HFFc6 (cell line): ENCODE results near the gene FBXO9. TPM values are rescaled to one million over a fixed set of nuclear protein-coding genes. Genes with fewer than 3 reads are reported as not detected.

Experiments
- DNase-seq: peaks from one replicate; pipeline ENCODE4 v3.0.0-alpha.2; 2018
- H3K27ac Mint-ChIP-seq: 2 replicates; pipeline ENCODE4 v1.8.0; 2020; ENCODE audit warnings: mild to moderate bottlenecking, mixed read lengths
- H3K27me3 Mint-ChIP-seq: 2 replicates; pipeline ENCODE4 v1.8.0; 2021; ENCODE audit warnings: mild to moderate bottlenecking, moderate library complexity, mixed read lengths; ENCODE audit not compliant: insufficient read depth
- H3K36me3 Mint-ChIP-seq: 2 replicates; pipeline ENCODE4 v1.8.0; 2021; ENCODE audit warnings: low read depth, mixed read lengths
- H3K4me1 Mint-ChIP-seq: 2 replicates; pipeline ENCODE4 v1.8.0; 2020; ENCODE audit warnings: low read depth, mixed read lengths
- H3K4me3 Mint-ChIP-seq: 2 replicates; pipeline ENCODE4 v1.8.0; 2020; ENCODE audit warnings: mild to moderate bottlenecking, moderate library complexity, mixed read lengths
- H3K9me3 Mint-ChIP-seq: 2 replicates; pipeline ENCODE4 v1.8.0; 2020; ENCODE audit warnings: mild to moderate bottlenecking, mixed read lengths
- CTCF ChIP-seq: fragments of 200-600 bp; sonication (generic); IDR thresholded peaks from 2 replicates; pipeline ENCODE4 v1.5.0; 2021; ENCODE audit warnings: antibody characterized with exemption, mild to moderate bottlenecking
- total RNA-seq, 6 experiments: library from RNA; stranded (reverse); fragmentation: NEBNext Ultra II Directional; extraction: Animal tissue kit (Norgen Biotek cat#: 25700); gene quantifications; 2 replicates in 1 of 6; 3 replicates in 5 of 6; pipeline ENCODE4 v1.2.3, GENCODE V29; 2021

The FBXO9 gene
- total RNA-seq, 6 experiments from 2014 or later: 105 to 135 (median 122) TPM

GRCh38 chr6:53032849-53033248 lies 32.4 kb upstream of the FBXO9 start:
- TF ChIP-seq CTCF: no peak
- DNase-seq: no peak
- Mint-ChIP-seq H3K36me3 (peaks cover 55% of the 10 kb centered on the region), H3K4me1 (peaks cover 48% of the 10 kb centered on the region), H3K27me3 (no peaks in the 10 kb centered on the region; the same call in 1 of the 2 replicates), H3K27ac (0 out of 2 replicates have a peak overlapping the region, but pooled peaks have one; percentile 32), H3K4me3 (no peak overlapping the region), H3K9me3 (no peaks in the 10 kb centered on the region)

GRCh38 chr6:53033764-53034163 lies 31.4 kb upstream of the FBXO9 start:
- Mint-ChIP-seq H3K4me1 (peaks cover 52% of the 10 kb centered on the region), H3K36me3 (peaks cover 57% of the 10 kb centered on the region), H3K27me3 (no peaks in the 10 kb centered on the region; the same call in 1 of the 2 replicates), H3K4me3 (no peak overlapping the region), H3K9me3 (no peaks in the 10 kb centered on the region), H3K27ac (peak overlapping the region; percentile 32; the same call in 1 of the 2 replicates)
- peak; percentile 39 for DNase-seq
- no peak for TF ChIP-seq CTCF

- H3K4me3 Mint-ChIP-seq: no peak overlapping the region
- H3K36me3 Mint-ChIP-seq: peaks cover 68% of the 10 kb centered on the region
- peaks cover 59% of the 10 kb centered on the region for H3K4me1 Mint-ChIP-seq
- H3K27me3 Mint-ChIP-seq: peaks cover 1% of the 10 kb centered on the region
- peak overlapping the region; percentile 38; the same call in 1 of the 2 replicates for H3K27ac Mint-ChIP-seq
- no peaks in the 10 kb centered on the region for H3K9me3 Mint-ChIP-seq
- no peak for DNase-seq
- TF ChIP-seq CTCF: no peak
These were observed 29.5 kb upstream of the FBXO9 start for GRCh38 chr6:53035549-53036213.

GRCh38 chr6:53038141-53038540 lies 27.1 kb upstream of the FBXO9 start:
- H3K9me3 Mint-ChIP-seq: no peaks in the 10 kb centered on the region
- no peak for TF ChIP-seq CTCF
- DNase-seq: no peak
- H3K4me3 Mint-ChIP-seq: no peak overlapping the region
- H3K27me3 Mint-ChIP-seq: peaks cover 1% of the 10 kb centered on the region
- peaks cover 76% of the 10 kb centered on the region for H3K4me1 Mint-ChIP-seq
- H3K27ac Mint-ChIP-seq: no peak overlapping the region
- H3K36me3 Mint-ChIP-seq: peaks cover 66% of the 10 kb centered on the region

GRCh38 chr6:53038596-53038995 lies 26.6 kb upstream of the FBXO9 start:
- H3K9me3 Mint-ChIP-seq: no peaks in the 10 kb centered on the region
- no peak overlapping the region for H3K4me3 Mint-ChIP-seq
- H3K27ac Mint-ChIP-seq: no peak overlapping the region
- peaks cover 76% of the 10 kb centered on the region for H3K4me1 Mint-ChIP-seq
- TF ChIP-seq CTCF: no peak
- no peak for DNase-seq
- H3K27me3 Mint-ChIP-seq: peaks cover 1% of the 10 kb centered on the region
- H3K36me3 Mint-ChIP-seq: peaks cover 62% of the 10 kb centered on the region
